Vagina (tissue), 2 donors: ENCODE results near the gene MRPL27. TPM values are rescaled to one million over a fixed set of nuclear protein-coding genes. Genes with fewer than 3 reads are reported as not detected.

Experiments used
- DNase-seq, 2 donors: peaks; one replicate each; pipeline ENCODE4 v3.0.0-alpha.2; 2017; ENCODE audit errors: extremely low spot score in 2 of 2
- H3K27ac ChIP-seq: fragments of 200-600 bp; sonication (generic); one replicate; pipeline ENCODE4 v1.5.1; 2019
- H3K27me3 ChIP-seq: fragments of 200-600 bp; sonication (generic); one replicate; pipeline ENCODE4 v1.5.1; 2019
- H3K36me3 ChIP-seq, 2 donors: fragments of 200-600 bp; sonication (generic); one replicate each; pipeline ENCODE4 v1.5.1; 2017 to 2019
- H3K4me1 ChIP-seq: fragments of 200-600 bp; sonication (generic); one replicate; pipeline ENCODE4 v1.5.1; 2019
- H3K4me3 ChIP-seq, 2 donors: fragments of 200-600 bp; sonication (generic); 1 replicate in 1 of 2; 2 replicates in 1 of 2; pipeline ENCODE4 v1.5.1; 2016 to 2019
- H3K9me3 ChIP-seq: fragments of 200-600 bp; sonication (generic); one replicate; pipeline ENCODE4 v1.5.1; 2019
- CTCF ChIP-seq, 3 experiments: fragments of 450-650 bp in 2 of 3; fragments of 200-600 bp in 1 of 3; sonication (generic) in 1 of 3; IDR thresholded peaks; one replicate each; pipeline ENCODE4 v1.5.1; 2017 to 2019; ENCODE audit warnings: antibody characterized with exemption in 3 of 3, mild to moderate bottlenecking in 2 of 3, moderate library complexity in 2 of 3
- POLR2A ChIP-seq, 2 donors: fragments of 450-650 bp; IDR thresholded peaks; one replicate each; pipeline ENCODE4 v1.6.1; 2017; ENCODE audit warnings: antibody characterized with exemption in 2 of 2, mild to moderate bottlenecking in 2 of 2, moderate library complexity in 2 of 2
- POLR2AphosphoS5 ChIP-seq, 2 donors: sonication (generic); formaldehyde crosslinking; IDR thresholded peaks; one replicate each; pipeline ENCODE4 v1.9.0; 2017; ENCODE audit warnings: antibody characterized with exemption in 2 of 2, mild to moderate bottlenecking in 2 of 2, low read depth in 1 of 2; ENCODE audit not compliant: insufficient read depth in 1 of 2
- intact Hi-C: fragments of 100-400 bp; cut with DNase I; formaldehyde crosslinking; loops from one replicate; pipeline ENCODE4 v1.15.1; 2023
- total RNA-seq: library from RNA; depleted of rRNA; stranded (reverse); fragments of >200 nt; gene quantifications from one replicate; pipeline ENCODE4 v1.2.3, GENCODE V29; 2016

The MRPL27 gene
- total RNA-seq, 1 donor from 2014 or later, result 41.7 TPM

- H3K27ac ChIP-seq, result no peak overlapping the region
These were observed 22.3 kb downstream of the MRPL27 start for GRCh38 chr17:50350733-50351132.

GRCh38 chr17:50349243-50349600, 23.8 kb downstream of the MRPL27 start:
- H3K9me3 ChIP-seq, result no peaks in the 10 kb centered on the region
- no peak for DNase-seq
- intact Hi-C loops, result no loop called here
- no peak overlapping the region for H3K4me3 ChIP-seq
- H3K27me3 ChIP-seq, result no peaks in the 10 kb centered on the region
- no peak overlapping the region for H3K27ac ChIP-seq
- peaks cover 44% of the 10 kb centered on the region for H3K4me1 ChIP-seq
- no peak for TF ChIP-seq POLR2AphosphoS5 (IDR thresholded peaks at IDR 0.05; ENCODE audit: insufficient read depth in 1 of 2, low read depth in 1 of 2)
- TF ChIP-seq CTCF (IDR thresholded peaks at IDR 0.05), result no peak
- no peak for TF ChIP-seq POLR2A (IDR thresholded peaks at IDR 0.05)
- peaks cover 0 to 10% of the 10 kb centered on the region in 2 donors for H3K36me3 ChIP-seq

More at GRCh38 chr17:50350733-50351132, 22.3 kb downstream of the MRPL27 start:
- no peak overlapping the region for H3K4me3 ChIP-seq
- TF ChIP-seq CTCF (IDR thresholded peaks at IDR 0.05) (no peak), POLR2AphosphoS5 (IDR thresholded peaks at IDR 0.05; ENCODE audit: insufficient read depth in 1 of 2, low read depth in 1 of 2) (no peak), POLR2A (IDR thresholded peaks at IDR 0.05) (no peak)
- DNase-seq, result no peak
- no peaks in the 10 kb centered on the region for H3K9me3 ChIP-seq
- peaks cover 0 to 22% of the 10 kb centered on the region in 2 donors for H3K36me3 ChIP-seq
- H3K4me1 ChIP-seq, result peaks cover 36% of the 10 kb centered on the region
- intact Hi-C loops, result loop anchor here (10.0 kb wide), 1 partner anchor 124 kb away; the partner anchor contains the start of gene RSAD1
- H3K27me3 ChIP-seq, result no peaks in the 10 kb centered on the region

GRCh38 chr17:50348522-50349242, 24.3 kb downstream of the MRPL27 start:
- H3K36me3 ChIP-seq, result peaks cover 0 to 4% of the 10 kb centered on the region in 2 donors
- no peak for TF ChIP-seq POLR2AphosphoS5 (IDR thresholded peaks at IDR 0.05; ENCODE audit: insufficient read depth in 1 of 2, low read depth in 1 of 2)
- TF ChIP-seq POLR2A (IDR thresholded peaks at IDR 0.05), result no peak
- TF ChIP-seq CTCF (IDR thresholded peaks at IDR 0.05), result no peak
- no peak overlapping the region for H3K27ac ChIP-seq
- H3K27me3 ChIP-seq, result no peaks in the 10 kb centered on the region
- H3K4me1 ChIP-seq, result peaks cover 44% of the 10 kb centered on the region
- H3K4me3 ChIP-seq, result no peak overlapping the region
- intact Hi-C loops, result no loop called here
- H3K9me3 ChIP-seq, result no peaks in the 10 kb centered on the region
- DNase-seq, result no peak

GRCh38 chr17:50347894-50348291, 25.1 kb downstream of the MRPL27 start:
- Histone ChIP-seq H3K4me1 (peaks cover 44% of the 10 kb centered on the region), H3K27ac (no peak overlapping the region), H3K4me3 (no peak overlapping the region)

More at GRCh38 chr17:50347894-50348291, 25.1 kb downstream of the MRPL27 start:
- Histone ChIP-seq H3K27me3 (no peaks in the 10 kb centered on the region), H3K9me3 (no peaks in the 10 kb centered on the region), H3K36me3 (no peaks in the 10 kb centered on the region)
- TF ChIP-seq POLR2AphosphoS5 (IDR thresholded peaks at IDR 0.05; ENCODE audit: insufficient read depth in 1 of 2, low read depth in 1 of 2), result no peak
- TF ChIP-seq POLR2A (IDR thresholded peaks at IDR 0.05), result no peak
- TF ChIP-seq CTCF (IDR thresholded peaks at IDR 0.05), result no peak
- DNase-seq, result no peak
- intact Hi-C loops, result no loop called here
